ENCODE results near the gene FBXW12.

Gene FBXW12

DNA sequence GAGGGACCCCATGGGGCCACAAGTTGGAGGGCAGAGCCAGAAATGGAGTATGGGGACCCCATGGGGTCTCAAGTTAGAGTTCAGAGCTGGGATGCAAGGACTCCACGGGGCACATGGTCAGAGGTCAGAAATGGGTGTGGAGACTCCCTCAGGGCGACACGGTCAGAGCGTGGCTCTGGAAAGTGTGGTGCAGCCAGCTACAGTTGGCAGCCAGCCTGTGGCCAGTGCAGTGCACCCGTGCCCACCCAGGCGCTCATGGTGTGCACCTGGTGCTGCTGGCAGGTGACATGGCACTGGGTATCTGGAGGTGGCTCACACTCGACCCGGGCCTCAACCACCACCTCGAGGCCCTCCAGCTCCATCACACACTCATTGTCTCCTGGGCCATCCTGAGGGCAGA is 46.6 kb downstream of the FBXW12 start:
- ChIA-PET CTCF (interaction anchor here (0.5 to 3.4 kb wide), 2 partner anchors 17 to 33 kb away, joined by 4 to 20 read pairs; no protein-coding TSS in a partner anchor), POLR2A (interaction anchor here (1.2 to 1.5 kb wide), 2 partner anchors 10 to 21 kb away, joined by 3 to 7 read pairs; partner anchors contain the start of gene CCDC51)
- DNase-seq (ENCODE audit: extremely low spot score), result no peak
- TF ChIP-seq ARNT (IDR thresholded peaks at IDR 0.05) (no peak), LEF1 (IDR thresholded peaks at IDR 0.05; ENCODE audit: borderline replicate concordance) (no peak), TARDBP (IDR thresholded peaks at IDR 0.05) (no peak), SUZ12 (IDR thresholded peaks at IDR 0.05) (no peak), NFRKB (IDR thresholded peaks at IDR 0.05) (no peak), L3MBTL2 (conservative IDR thresholded peaks at IDR 0.05) (no peak), FOXK2 (IDR thresholded peaks at IDR 0.05) (no peak), BHLHE40 (IDR thresholded peaks at IDR 0.05; ENCODE audit: borderline replicate concordance) (no peak), ZNF384 (IDR thresholded peaks at IDR 0.05) (no peak), FOXM1 (IDR thresholded peaks at IDR 0.05; ENCODE audit: borderline replicate concordance) (no peak), CTBP1 (IDR thresholded peaks at IDR 0.05; ENCODE audit: borderline replicate concordance) (no peak), FOXA1 (IDR thresholded peaks at IDR 0.05) (no peak)

DNA sequence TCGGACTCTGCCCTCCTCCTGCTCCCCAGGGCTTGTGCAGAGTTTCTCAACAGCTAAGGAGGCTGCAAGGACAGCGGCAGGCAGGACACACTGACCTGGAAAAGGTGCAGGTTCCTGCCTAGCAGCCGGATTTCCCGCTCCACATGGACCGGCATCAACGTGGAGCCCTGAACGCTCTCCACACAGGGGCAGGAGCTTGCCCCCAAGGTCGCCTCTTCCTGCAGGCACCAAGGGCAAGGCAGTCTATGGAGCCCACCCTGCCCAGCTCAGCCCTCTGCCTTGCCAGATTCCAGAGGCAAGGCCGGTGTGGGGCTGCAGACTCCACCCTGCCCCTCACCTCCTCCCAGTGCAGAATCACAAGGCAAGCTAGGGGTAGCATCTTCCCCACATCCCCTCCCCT is 47.1 kb downstream of the FBXW12 start:
- POLR2A ChIA-PET, result interaction anchor here (0.8 to 1.5 kb wide), 3 partner anchors 9 to 20 kb away, joined by 3 to 7 read pairs (median 3); partner anchors contain the start of gene CCDC51

DNA sequence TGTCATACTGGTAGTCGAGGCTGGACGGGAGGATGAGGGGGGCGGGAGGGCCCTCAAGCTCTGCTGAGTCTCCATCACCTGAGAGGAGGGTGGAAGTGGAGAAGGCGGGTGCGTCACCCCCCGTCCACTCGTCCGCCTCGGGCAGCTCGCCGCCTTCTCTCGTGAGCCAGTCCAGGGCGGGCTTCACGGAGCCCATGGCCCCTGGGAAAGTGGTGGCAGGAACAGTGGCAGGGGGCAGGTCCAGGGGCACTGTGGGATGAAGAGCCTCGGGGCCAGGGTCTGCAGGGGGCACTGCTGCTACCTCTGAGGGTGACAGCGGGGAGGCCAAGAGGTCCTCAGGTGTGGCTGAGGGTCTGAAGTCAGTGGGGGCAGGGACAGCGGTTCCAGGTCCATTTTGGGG is 47.6 kb downstream of the FBXW12 start:
- CTCF ChIA-PET, result interaction anchor here (3.4 kb wide), 1 partner anchor 16 kb away, joined by 20 read pairs; no protein-coding TSS in a partner anchor
- POLR2A ChIA-PET, result interaction anchor here (0.8 to 1.5 kb wide), 3 partner anchors 9 to 20 kb away, joined by 3 to 7 read pairs (median 3); partner anchors contain the start of gene CCDC51
- no peak for TF ChIP-seq ARNT (IDR thresholded peaks at IDR 0.05)
- TF ChIP-seq SP1 (IDR thresholded peaks at IDR 0.05), result no peak
- no peak for TF ChIP-seq BHLHE40 (IDR thresholded peaks at IDR 0.05; ENCODE audit: borderline replicate concordance)
- TF ChIP-seq FOXK2 (IDR thresholded peaks at IDR 0.05), result no peak
- TF ChIP-seq ELF4 (IDR thresholded peaks at IDR 0.05), result no peak
- TF ChIP-seq, protein P1, sequence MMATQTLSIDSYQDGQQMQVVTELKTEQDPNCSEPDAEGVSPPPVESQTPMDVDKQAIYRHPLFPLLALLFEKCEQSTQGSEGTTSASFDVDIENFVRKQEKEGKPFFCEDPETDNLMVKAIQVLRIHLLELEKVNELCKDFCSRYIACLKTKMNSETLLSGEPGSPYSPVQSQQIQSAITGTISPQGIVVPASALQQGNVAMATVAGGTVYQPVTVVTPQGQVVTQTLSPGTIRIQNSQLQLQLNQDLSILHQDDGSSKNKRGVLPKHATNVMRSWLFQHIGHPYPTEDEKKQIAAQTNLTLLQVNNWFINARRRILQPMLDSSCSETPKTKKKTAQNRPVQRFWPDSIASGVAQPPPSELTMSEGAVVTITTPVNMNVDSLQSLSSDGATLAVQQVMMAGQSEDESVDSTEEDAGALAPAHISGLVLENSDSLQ (IDR thresholded peaks at IDR 0.05), result no peak
- no peak for DNase-seq (ENCODE audit: extremely low spot score)

More for the DNA sequence above, 47.1 kb downstream of the FBXW12 start:
- CTCF ChIA-PET, result interaction anchor here (3.4 kb wide), 1 partner anchor 17 kb away, joined by 20 read pairs; no protein-coding TSS in a partner anchor
- DNase-seq (ENCODE audit: extremely low spot score), result no peak
- TF ChIP-seq ZNF384 (IDR thresholded peaks at IDR 0.05) (no peak), L3MBTL2 (conservative IDR thresholded peaks at IDR 0.05) (no peak), CTBP1 (IDR thresholded peaks at IDR 0.05; ENCODE audit: borderline replicate concordance) (no peak), ARNT (IDR thresholded peaks at IDR 0.05) (no peak), NFRKB (IDR thresholded peaks at IDR 0.05) (no peak), FOXK2 (IDR thresholded peaks at IDR 0.05) (no peak), HDGF (IDR thresholded peaks at IDR 0.05; ENCODE audit: borderline replicate concordance) (no peak), FOXM1 (IDR thresholded peaks at IDR 0.05; ENCODE audit: borderline replicate concordance) (no peak), SUZ12 (IDR thresholded peaks at IDR 0.05) (no peak), LEF1 (IDR thresholded peaks at IDR 0.05; ENCODE audit: borderline replicate concordance) (no peak), BHLHE40 (IDR thresholded peaks at IDR 0.05; ENCODE audit: borderline replicate concordance) (no peak), SP1 (IDR thresholded peaks at IDR 0.05) (no peak), ELF4 (IDR thresholded peaks at IDR 0.05) (no peak), FOXA1 (IDR thresholded peaks at IDR 0.05) (no peak), TARDBP (IDR thresholded peaks at IDR 0.05) (no peak)
- TF ChIP-seq, protein P1 (IDR thresholded peaks at IDR 0.05), result no peak

DNA sequence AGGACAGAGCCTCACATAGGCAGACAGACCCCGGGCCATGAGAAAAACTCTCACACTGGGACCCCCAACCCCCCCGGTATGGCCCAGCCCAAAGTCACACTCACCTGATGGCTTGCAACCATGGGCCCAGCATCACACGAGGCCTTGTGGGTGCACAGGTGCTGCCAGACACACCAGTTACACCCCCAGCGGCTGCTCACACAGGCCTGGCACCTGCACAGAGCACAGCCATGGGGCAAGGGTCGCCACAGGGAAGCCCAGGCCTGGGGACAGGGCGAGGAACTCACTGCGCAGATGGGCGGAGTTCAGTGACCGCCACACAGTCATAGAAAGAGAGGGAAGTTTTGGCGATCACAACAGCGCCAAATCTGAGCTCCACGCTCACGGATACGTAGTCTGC is 48.5 kb downstream of the FBXW12 start:
- TF ChIP-seq ELF4 (IDR thresholded peaks at IDR 0.05), result no peak
- TF ChIP-seq TARDBP (IDR thresholded peaks at IDR 0.05), result no peak
- no peak for TF ChIP-seq CTBP1 (IDR thresholded peaks at IDR 0.05; ENCODE audit: borderline replicate concordance)
- TF ChIP-seq FOXM1 (IDR thresholded peaks at IDR 0.05; ENCODE audit: borderline replicate concordance), result no peak
- TF ChIP-seq FOXA1 (IDR thresholded peaks at IDR 0.05), result no peak
- TF ChIP-seq, protein P1 (IDR thresholded peaks at IDR 0.05), result no peak
- no peak for TF ChIP-seq SUZ12 (IDR thresholded peaks at IDR 0.05)
- TF ChIP-seq LEF1 (IDR thresholded peaks at IDR 0.05; ENCODE audit: borderline replicate concordance), result no peak
- ChIA-PET POLR2A (no interaction called here), CTCF (interaction anchor here (3.4 kb wide), 1 partner anchor 15 kb away, joined by 20 read pairs; no protein-coding TSS in a partner anchor)
- no peak for DNase-seq (ENCODE audit: extremely low spot score)

DNA sequence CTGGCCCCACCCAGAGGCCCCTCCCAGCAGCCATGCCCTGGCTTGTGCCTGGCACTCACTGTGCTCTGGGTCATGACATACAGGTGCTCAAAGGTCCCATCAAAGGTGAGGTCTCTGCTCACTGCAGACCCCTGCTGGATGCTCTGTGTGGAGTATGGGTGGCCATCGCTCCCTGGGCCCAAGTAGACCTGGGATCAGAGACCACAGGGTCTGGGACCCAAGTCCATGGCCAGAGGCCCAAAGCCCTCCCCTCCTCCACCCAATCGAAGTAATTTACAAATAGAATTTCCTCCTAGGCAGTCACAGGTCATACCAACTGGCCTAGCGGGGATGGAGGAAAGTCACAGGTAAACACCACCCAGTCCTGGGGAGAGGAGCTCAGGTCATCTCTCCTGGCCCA is 50.3 kb downstream of the FBXW12 start:
- POLR2A ChIA-PET, result interaction anchor here (0.7 kb wide), 1 partner anchor 50 kb away, joined by 3 read pairs; no protein-coding TSS in a partner anchor
- no peak for DNase-seq (ENCODE audit: extremely low spot score)
- CTCF ChIA-PET, result interaction anchor here (1.4 to 1.8 kb wide), 2 partner anchors 14 to 22 kb away, joined by 6 to 7 read pairs; no protein-coding TSS in a partner anchor
- TF ChIP-seq SP1 (IDR thresholded peaks at IDR 0.05), result no peak
- TF ChIP-seq ARNT (IDR thresholded peaks at IDR 0.05), result no peak
- TF ChIP-seq FOXA1 (IDR thresholded peaks at IDR 0.05), result no peak
- no peak for TF ChIP-seq BHLHE40 (IDR thresholded peaks at IDR 0.05; ENCODE audit: borderline replicate concordance)

DNA sequence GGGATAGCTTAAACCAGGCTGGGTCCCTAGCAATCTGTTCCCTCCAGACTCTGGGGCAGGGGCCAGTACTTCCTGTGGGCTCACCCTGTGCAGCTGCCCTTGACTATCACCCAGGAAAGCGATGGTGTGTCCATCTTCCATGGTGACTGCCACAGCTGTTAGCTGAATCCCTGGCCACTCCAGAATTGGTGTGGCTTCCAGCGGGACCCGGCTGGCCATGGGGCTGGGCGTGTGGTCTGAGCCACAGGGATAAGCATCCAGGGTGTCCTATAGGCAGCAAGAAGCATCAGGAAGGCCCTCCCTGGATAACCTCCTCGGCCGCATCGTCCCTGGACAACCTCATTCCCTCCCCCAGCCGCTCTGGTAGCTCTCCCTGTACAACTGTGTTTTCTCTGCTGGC is 50.7 kb downstream of the FBXW12 start:
- no peak for DNase-seq (ENCODE audit: extremely low spot score)
- ChIA-PET CTCF (interaction anchor here (1.4 to 1.8 kb wide), 2 partner anchors 13 to 22 kb away, joined by 6 to 7 read pairs; no protein-coding TSS in a partner anchor), POLR2A (interaction anchor here (0.7 kb wide), 1 partner anchor 50 kb away, joined by 3 read pairs; no protein-coding TSS in a partner anchor)
- TF ChIP-seq FOXA1 (IDR thresholded peaks at IDR 0.05), result no peak
- TF ChIP-seq NFRKB (IDR thresholded peaks at IDR 0.05), result no peak
- TF ChIP-seq L3MBTL2 (conservative IDR thresholded peaks at IDR 0.05), result no peak
- TF ChIP-seq, protein P1 (IDR thresholded peaks at IDR 0.05), result no peak
- no peak for TF ChIP-seq FOXK2 (IDR thresholded peaks at IDR 0.05)
- TF ChIP-seq CTBP1 (IDR thresholded peaks at IDR 0.05; ENCODE audit: borderline replicate concordance), result no peak
- no peak for TF ChIP-seq ZNF384 (IDR thresholded peaks at IDR 0.05)
- no peak for TF ChIP-seq LEF1 (IDR thresholded peaks at IDR 0.05; ENCODE audit: borderline replicate concordance)
- TF ChIP-seq HDGF (IDR thresholded peaks at IDR 0.05; ENCODE audit: borderline replicate concordance), result no peak
- TF ChIP-seq SUZ12 (IDR thresholded peaks at IDR 0.05), result no peak
- no peak for TF ChIP-seq TARDBP (IDR thresholded peaks at IDR 0.05)

Measured in HEK293T (cell line).